Stimulated activated CD4-positive, alpha-beta T cell treated with anti-CD3 and anti-CD28 coated beads, Interleukin-12 subunit alpha, Interleukin-12 subunit beta, amount 100 ng/mL, for 4 hours (primary cell): ENCODE measurements around the gene SNTG2.
"Not testable (repeated sequence)": the region's sequence is repeated elsewhere in the genome, so short reads cannot be mapped to it uniquely, and the experiment has no call there.

Experiments
- DNase-seq: peaks from one replicate; pipeline ENCODE4 v3.0.0-alpha.2; 2020

The SNTG2 gene

GRCh38 chr2:1400943-1401735 is 450.5 kb downstream of the SNTG2 start:
- no peak for DNase-seq

- no peak for DNase-seq
Observed at GRCh38 chr2:1402064-1402463, 451.4 kb downstream of the SNTG2 start.

DNA sequence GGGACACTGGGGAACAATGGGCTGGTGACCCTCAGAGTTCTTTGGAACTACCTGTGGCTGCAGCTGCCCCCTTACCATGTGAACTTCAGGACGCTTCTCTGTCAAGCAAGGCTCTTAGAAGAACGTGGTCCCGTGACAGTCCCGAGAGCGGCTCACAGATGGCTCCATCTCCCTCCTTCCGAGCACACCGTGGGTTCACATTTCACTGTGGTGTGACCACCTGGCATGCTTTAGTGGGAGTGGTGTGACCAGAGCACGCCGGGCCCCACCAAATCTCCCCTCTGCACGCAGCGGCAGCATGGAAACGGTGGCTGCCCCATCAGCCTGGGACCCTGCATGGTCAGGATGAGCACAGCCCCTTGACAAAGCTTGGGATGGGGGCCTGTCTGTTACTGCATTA is 452.9 kb downstream of the SNTG2 start:
- DNase-seq, result no peak

GRCh38 chr2:1405124-1405523 is 454.5 kb downstream of the SNTG2 start:
- no peak for DNase-seq

DNA sequence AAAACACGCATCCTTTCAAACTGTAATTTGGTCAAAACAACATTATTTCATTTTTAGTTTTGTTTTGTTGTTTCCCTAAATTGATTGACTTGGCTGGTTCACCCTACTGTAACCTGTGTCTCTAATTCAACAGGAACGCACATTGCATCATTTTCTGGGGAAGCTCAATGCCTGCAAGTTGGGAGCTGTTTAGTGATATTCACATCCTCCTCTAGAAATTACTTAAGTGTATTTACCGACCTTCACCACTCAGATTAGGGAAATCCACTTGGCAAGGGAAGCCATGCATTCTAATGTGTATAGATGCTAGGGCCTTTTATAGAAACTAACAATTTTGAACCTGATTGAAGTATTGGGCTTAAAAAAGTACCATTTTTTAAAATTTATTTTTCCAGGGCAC is 455.3 kb downstream of the SNTG2 start:
- DNase-seq, result no peak

DNA sequence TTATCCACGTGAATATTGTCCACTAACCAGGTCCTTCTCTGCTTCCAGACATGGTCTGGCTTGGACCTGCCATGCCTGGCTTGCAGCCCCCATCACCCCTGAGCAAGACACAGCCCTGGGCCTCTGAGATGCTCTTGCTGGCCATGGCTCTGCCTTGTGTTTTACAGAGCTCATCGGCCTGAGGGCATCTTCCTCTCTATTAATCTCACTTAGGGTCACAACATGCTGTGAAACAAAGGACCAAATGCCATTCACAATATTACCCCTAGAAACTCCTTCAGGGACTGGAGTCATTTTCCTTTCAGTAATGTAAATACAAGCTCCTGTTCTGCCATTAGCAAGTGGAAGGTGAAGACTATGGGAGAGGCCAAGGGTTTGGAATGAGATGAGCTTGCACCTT is 455.8 kb downstream of the SNTG2 start:
- DNase-seq, result no peak

- DNase-seq, result no peak
Observed at GRCh38 chr2:1407950-1408675, 457.5 kb downstream of the SNTG2 start.

GRCh38 chr2:1413156-1413710 is 462.6 kb downstream of the SNTG2 start, which contains the start of gene TPO:
Gene TPO (plus strand): TSS chr2:1413463. CDS start chr2:1414409, 946 bp downstream.
- no peak for DNase-seq

DNA sequence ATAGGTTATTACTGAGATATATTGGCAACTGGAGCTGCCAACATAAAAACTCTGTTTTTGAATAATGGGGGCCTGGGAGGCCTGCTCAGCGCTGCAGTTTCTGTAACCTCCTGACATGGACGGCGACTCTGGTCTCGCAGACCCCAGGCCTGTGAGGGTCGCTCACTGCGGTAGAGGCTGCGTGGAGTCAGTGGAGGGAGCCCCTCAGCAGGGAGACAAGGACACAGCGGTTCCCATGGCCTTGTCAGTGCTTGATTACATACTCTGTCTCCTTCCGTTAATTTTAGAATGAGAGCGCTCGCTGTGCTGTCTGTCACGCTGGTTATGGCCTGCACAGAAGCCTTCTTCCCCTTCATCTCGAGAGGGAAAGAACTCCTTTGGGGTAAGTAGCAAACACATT is 463.5 kb downstream of the SNTG2 start:
- no peak for DNase-seq

DNA sequence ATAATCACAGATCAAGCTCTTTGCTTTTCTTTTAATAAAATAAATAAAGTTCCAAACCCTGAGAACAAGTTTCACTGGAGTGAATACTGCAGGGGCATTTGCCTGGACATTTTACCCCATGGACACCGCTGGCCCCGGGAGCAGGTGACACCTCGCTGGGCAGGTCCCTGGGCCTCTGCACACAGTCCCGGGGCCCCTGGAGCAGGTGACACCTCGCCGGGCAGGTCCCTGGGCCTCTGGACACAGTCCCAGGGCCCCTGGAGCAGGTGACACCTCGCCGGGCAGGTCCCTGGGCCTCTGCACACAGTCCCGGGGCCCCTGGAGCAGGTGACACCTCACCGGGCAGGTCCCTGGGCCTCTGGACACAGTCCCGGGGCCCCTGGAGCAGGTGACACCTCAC is 464.3 kb downstream of the SNTG2 start:
- not testable (repeated sequence) for DNase-seq

DNA sequence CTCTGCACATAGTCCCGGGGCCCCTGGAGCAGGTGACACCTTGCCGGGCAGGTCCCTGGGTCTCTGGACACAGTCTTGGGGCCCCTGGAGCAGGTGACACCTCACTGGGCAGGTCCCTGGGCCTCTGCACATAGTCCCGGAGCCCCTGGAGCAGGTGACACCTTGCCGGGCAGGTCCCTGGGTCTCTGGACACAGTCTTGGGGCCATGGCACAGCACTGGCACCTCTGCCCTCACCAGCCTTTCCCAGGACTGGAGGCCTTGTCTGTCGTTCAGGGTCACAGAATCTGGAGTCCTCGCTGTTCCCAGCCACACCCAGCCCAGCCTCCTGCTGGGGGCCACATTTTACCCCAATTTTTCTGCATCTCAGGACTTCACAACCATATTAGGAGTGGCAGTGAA is 464.9 kb downstream of the SNTG2 start:
- DNase-seq, result no peak
